EH (cell line): ENCODE results near the gene FLOT2.
"Not testable (repeated sequence)": the region's sequence is repeated elsewhere in the genome, so short reads cannot be mapped to it uniquely, and the experiment has no call there.

Source experiments
- DNase-seq: peaks from one replicate; pipeline ENCODE4 v3.0.0-alpha.2; 2015; ENCODE audit warnings: low read depth

FLOT2 gene

DNA sequence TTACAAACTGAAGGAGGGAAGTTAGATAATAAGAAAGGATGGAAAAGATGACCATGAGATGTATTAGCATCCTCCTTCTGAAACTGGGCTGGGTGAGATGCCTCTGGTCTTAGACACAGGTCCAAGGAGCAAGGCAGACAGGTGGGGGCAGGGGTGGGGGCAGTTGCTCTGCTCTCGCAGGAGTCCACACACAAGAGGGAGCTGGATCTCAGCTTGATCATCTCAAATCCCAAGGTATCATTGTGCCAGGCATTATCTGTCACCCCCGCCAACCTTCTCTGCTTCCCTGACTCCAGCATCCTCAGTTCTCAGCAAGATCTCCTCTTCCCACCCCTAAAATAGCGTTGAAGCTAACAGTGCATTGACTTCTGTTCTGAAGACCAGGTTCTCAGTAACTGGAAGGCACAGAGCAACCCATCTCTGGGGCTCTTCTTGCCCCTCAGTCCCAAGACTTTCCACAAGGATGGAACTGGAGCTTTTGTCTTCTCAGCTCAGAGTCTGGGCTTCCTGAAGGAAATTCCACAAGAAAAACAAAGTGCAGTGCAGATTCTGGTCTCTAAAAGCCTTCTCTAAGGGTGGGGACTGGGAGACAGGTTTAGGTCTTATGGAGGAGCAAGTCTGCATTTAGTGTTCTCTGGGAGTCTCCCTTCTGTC, 1.6 kb downstream of the FLOT2 start:
- DNase-seq = no peak

DNA sequence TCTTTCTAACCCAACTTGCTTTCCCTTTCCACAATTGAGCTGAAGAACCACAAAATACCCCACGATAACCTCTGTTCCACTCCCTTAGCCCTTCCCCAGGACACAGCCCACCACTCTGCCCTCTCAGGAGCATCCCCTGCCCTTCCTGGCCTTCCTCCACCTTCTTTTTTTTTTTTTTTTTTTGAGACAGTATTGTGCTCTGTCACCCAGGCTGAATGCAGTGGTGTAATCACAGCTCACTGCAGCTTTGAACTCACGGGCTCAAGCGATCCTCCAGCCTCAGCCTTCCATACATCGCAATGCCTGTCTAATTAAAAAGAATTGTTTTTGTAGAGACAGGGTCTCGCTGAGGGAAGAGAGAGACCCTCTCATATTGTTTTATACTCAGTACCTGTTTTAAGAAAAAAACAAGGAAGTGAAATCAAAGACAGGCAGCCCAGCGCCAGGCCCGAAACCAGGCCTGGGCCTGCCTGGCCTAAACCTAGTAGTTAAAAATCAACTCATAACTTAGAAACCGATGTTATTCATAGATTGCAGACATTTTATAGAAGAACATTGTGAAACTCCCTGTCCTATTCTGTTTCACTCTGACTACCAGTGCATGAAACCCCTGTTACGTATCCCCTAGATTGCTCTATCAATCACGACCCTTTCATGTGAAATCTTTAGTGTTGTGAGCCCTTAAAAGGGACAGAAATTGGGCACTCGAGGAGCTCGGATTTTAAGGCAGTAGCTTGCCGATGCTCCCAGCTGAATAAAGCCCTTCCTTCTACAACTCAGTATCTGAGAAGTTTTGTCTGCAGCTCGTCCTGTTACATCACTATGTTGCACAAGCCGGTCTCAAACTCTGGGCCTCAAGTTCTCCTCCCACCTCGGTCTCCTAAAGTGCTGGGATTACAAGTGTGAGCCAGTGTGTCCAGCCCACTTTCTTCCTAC, 4.0 kb downstream of the FLOT2 start:
- DNase-seq = not testable (repeated sequence)

DNA sequence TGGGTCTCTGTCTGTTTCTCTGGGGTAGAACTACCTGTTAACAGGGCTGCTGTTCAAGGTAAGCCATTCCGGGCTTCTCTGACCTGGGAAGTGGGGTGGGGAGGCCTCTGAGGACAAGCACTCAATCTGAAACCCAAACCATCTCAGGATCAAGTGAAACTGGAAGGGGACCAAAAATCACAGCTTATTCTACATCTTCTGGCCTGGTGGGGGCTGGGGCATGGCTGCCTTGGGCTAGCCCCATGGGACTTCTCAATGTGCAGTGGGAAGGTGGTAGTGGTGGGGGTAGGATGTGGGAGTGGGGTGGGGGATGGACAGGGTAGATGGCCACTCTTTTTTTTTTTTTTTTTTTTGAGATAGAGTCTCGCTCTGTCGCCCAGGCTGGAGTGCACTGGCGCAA, 5.5 kb downstream of the FLOT2 start:
- DNase-seq = no peak

DNA sequence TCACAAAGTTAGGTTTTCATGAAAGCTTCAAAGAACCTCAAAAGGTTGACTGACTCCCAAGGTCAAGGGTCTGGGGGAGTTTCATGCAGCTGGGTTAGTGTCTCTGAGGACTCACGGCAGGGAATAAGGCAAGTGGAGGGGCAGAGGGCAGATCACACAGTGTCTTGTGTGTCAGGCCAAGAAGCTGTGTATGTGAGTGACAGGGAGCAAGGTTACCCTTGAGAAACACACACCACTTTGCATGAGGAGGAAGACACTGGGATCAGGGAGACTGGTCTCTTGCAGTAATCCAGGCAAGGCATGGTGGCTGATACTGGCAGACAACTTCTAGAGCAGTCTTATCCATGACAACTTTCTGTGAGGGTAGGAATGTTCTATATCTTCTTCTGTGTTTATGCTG, 6.3 kb downstream of the FLOT2 start:
- DNase-seq = no peak

DNA sequence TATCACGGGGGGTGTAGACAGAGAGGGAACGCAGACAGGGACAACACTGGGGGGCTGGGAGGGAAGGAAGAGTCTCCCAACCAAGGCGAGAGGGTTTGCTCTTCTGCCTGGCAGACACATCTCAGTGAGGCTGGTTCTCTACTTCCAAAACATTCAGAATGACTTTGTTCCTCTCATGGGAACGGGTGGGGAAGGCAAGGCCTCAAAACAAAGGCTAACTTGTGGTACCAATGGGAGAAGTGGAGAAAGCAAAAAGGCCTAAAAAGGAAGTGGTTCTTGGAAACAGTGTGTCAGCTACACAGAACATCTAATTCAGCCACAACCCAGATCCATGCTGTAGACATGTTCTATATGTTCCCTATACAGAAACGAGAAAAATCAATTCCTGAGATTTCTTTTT, 7.5 kb downstream of the FLOT2 start:
- no peak for DNase-seq

DNA sequence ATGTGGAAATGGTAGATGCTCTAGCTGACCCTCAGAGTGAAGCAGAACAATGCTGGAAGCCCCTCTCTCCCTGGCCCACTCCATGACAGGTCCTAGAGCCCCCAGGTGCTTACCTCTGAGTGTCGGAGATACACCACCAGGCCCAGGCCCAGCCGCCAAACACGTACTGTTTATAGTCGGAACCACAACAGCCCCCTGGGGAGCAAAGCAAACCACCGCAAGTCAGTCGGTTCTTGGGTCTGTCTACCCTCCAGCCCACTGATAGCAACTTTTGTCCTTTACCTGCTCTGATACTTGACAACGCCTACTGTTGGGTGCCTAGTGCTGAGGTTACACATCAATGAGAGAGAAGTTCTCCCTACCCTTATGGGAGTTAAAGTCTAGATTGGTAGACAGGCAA, 8.7 kb downstream of the FLOT2 start:
- DNase-seq = no peak

DNA sequence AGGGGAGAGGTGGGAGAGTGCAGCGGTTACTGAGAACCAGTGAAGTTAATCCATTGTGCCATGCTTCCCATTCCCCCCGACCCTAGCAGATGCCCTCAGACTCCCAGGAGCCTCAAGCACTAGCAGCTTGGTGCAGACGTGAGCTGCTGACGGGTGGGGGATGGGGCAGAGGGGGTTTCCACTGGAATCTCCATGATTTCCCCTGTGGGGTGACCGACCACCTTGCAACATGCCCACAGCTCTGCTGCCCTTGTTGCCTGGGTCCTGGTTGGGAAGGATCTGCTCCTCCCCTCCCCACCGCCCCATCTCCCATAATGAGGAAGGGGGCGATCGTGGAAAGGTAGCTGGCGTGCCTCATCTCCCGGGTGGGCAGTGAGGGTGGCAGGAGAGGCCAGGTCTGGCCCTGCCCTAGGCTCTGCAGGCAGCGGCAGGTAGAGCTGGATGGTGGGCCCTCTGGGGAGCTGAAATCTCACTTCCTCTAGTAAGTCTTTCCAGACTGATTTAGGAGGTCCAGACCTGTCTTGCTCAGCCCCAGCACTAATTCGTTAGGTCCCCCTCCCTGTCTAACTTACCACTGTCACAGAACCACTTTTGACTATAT, 9.6 kb downstream of the FLOT2 start:
- DNase-seq = no peak

DNA sequence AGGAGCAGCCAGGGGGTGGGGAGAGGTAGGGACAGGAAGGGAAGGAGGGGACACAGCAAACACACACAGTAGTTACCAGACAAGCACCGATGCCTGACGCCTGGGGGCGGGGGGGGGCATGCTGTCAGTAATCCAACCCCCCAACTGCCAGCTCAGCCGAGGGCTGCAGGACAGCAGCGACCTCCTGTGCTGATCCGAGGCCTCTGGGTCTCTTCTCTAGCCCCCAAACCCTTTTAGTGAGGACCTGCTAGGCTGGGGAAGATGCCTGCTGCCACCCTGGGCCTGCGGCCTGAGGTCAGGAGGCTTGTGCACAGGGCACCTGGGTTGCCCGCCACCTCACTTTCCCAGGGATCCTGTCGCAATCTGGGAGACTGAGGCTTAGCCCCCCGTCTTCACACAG, 11.6 kb downstream of the FLOT2 start:
- no peak for DNase-seq

DNA sequence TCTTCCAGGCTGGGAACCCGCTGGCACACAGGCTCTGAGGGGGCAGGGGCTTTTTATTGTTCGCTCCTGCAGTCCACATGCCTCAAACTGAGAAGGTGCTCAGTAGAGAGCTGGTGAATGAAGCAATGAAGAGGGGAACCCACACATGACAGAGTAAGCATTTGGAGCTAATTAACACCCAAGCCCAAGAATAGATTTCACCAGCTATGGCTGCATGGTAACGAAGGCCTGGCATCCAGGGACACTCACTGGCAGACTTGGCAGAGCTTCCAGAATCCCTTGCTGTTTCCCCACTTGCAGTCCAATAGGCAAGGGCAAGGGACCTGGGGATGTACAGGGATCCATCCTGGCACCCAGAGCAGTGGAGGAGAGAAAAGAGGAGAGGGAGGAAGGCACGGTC, 12.2 kb downstream of the FLOT2 start:
- no peak for DNase-seq

DNA sequence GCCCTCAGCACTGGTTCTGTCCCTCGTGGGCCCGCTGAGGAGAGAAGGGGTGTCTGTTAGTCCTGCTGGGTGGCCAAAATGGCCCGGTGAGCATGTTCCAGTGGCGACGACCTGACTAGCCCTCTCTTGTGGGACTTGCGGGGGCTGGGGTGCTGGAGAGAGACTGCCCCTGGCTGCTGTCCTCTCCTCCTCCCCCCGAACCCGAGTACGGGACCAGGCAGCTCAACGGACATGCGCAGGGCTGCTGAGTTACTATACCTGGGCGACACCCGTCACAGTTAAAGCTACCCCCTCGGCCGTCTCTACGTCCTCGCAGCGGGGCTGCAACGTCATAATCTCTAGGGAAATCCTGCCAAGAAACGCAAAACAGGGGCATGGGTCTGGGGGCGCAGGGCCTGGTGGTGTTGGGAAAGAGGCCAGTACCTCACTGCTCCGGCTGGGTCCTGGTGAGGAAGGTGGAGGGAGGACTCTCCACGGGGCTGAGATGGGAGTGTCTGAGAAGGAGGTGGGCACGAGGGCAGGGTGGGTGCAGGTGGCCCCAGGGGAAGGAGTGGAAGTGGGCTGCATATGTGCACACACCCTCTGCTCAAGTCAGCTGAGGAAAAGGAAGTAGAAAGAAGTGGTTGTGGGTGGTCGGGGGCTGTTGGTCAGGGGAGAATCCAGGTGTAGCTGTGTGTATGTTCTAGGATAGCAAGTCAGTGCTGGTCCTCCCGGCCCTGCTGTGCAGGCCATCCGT, 13.4 kb downstream of the FLOT2 start:
- DNase-seq = no peak

DNA sequence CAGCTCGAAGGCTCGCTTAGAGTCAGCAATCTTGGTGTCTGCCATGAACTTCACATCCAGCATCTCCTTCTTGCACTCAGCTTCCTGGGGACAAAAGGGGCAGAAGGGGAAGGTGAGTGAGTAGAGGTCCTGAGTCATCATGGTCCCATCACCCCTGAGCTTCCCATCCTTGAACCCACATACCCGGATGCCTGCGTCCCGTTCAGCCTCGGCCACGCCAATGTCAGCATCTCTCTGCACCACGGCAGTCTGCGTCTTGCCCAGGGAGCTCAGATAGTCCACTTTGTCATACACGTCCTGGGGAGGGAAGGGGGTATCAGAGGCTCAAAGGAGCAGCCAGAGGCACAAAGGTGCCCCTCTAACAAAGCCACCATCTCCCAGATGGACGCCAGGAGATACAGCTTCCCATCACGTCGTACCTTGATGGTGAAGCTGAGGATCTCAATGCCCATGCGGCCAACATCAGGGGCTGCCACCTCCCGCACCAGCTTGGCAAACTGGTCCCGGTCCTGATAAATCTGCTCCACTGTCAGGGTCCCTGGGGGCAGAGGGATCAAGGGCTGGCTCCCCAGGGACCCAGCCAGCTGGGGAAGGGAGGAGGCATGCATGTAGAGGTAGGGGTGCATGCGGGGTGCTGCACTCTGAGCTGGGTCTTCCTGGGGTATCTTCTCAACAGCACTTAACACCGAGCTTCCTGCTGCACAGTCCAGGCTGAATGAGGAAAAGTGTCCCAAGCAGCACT, 15.2 kb downstream of the FLOT2 start:
- no peak for DNase-seq

DNA sequence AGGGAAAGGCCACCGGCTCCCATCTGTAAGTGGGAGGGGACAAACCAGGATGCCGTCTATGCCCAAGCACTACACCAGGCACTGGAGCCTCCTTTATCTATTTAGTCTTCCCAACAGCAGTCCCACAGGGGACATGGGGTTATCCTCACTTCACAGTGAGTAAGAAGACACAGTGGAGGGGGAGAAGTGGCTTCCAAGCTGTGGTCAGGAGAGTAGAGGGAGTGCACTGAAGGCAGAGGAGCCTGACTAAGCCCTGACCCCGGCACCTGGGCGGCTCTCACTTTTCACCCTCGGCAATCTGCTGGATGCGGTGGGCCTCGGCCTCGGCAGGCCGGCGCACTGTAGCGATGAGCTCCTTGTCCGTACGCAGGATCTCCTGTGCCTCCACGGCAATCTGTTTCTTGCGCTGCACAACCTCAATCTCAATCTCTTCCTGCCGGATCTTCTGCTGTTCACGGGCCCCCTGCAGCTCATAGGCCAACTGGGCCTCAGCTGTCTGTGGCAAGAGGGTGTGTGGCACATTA, 15.9 kb downstream of the FLOT2 start:
- no peak for DNase-seq

DNA sequence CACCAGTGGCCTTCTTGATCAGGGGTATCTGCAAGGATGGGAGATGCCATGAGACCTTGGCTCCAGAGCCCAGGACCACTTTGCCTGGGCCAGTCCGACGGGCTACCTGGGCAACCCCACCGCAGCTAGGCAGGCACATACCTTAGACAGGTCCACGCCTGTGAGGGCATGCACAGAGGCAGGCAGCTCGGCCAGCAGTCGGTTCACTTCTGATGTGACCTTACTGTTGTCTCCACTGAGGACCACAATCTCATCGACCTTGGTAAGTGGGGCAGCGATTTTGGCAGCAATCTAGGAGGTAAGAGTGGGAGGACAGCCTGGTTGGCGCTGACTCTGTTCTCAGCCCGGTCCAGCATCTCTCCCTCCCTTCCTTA, 17.0 kb downstream of the FLOT2 start:
- DNase-seq = no peak

DNA sequence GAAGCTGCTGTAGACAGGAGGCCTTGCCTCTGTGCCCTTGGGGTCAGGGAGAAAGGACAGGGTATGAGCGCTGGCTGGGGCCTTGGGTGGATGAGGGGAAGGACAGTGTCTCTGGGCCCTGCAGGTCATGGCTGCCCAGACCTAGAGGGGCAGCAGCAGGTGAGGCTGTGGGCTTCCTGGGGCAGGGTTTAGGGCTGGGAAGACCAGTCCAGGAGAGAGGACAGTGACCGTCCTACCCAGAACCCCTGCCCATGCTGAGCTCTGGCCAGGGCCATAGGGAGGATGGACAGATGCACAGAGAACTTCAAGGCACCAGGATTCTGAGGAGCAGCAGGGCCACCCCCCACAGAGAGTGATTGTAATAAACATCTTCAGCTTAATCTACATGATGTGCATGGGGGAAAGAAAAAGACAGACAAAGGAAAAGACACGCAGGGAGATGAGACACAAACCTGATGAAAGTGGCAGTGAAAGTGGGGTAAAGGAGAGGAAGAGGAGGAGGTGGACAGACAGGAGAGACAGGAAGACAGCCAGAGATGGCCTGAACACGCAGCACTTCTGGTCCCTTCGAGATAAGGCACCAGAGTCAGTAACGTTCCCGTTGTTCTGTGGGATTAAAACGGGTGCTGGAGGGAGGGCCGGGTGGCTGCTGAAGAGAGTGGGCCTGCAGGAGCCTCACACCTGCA, 17.5 kb downstream of the FLOT2 start:
- DNase-seq = no peak

DNA sequence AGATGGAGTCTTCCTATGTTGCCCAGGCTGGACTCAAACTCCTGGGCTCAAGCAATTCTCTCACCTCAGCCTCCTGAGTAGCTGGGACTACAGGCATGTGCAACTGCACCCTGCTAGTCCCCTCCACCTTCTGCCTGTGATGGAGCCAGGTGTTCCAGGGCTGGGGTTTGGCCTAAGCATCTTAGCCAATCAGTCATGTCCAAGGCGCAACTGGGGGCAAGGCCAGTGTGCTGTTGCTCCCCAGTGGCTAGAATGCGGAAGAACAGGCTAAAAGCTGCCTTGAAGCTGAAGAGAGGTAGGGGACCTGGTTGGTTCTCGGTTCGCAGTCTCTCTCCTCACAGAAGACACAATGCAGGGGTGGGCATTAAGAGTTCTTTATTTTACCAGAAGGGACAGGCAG, 18.6 kb downstream of the FLOT2 start:
- peak; percentile 59 for DNase-seq

DNA sequence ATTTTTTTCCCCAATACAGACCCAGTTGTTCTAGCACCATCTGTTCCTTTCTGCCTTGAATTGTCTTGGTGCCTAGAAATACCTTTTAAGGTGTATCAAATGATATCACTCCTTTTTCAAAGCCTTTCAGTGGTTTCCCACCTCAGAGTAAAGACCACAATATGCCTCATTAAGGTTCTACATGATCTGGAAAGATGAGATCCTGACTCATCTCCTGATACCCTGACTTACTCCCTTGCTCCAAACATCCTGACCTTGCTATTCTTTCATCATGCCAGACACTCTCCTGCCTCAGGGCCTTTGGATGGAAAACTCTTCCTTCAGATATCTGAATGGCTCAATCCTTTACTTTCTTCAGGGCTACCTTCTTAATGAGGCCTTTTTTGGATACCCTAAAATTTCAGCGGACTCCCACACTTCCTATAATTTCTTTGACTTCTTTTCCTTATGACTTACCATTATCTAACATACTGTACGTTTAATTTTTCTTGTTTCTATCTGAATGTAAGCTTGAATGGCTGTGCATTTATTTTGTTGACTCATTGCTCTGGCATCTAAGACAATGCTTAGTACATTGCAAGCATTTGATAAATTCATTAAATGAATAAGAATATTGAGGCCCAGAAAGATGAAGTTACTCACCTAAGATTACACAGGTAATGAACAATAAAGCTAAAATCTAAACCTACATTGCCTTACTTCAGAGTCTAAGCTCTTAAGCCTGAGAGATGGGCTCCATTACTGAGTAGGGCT, 19.2 kb downstream of the FLOT2 start:
- DNase-seq = peak; percentile 17

DNA sequence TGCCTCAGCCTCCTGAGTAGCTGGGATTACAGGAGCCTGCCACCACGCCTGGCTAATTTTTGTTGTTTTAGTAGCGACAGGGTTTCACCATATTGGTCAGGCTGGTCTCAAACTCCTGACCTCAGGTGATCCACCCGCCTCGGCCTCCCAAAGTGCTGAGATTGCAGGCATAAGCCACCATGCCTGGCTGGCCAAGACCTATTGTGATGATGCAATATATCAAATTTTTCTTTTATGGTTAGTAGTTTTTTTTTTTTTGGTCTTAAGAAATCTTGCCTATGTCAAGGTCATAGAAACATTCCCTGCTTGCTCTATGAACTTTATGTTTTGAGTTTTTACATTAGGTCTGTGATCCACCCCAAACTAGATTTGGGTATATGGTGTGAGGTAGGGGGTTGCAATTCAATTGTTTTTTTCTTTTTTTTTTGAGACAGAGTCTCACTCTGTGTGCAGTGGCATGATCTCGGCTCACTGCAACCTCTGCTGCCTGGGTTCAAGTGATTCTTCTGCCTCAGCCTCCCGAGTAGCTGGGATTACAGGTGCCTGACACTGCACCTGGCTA, 20.3 kb downstream of the FLOT2 start:
- DNase-seq = not testable (repeated sequence)

DNA sequence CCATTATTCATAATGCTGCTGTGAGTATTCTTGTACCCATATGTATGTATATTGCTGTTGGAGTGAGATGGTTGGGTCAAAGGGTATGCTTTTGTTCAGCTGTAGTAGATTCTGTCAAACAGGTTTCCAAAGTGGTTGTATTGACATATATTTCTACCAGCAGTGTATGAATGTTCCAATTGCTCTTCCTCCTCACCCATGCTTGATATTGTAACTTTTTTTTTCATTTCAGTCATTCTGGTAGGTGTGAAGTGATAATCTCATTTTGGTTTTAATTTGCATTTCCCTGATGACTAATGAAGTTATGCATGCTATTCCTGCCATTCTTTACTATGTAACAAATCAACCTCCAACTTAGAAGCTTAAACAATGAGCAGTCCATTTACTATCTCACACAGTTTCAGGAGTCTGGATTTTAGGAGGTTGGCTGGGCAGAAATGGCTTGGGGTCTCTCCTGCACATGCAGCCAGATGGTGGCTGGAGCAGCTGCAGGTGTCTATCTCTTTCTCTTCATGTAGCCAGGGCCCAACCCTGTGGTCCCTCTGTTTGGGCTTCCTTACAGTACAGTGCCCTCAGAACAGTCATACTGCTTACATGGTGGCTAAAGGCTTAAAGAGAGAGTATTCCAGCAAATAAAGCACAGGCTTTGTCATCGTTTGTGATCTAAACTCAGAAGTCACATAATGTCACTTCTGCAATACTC, 21.5 kb downstream of the FLOT2 start:
- DNase-seq = no peak

DNA sequence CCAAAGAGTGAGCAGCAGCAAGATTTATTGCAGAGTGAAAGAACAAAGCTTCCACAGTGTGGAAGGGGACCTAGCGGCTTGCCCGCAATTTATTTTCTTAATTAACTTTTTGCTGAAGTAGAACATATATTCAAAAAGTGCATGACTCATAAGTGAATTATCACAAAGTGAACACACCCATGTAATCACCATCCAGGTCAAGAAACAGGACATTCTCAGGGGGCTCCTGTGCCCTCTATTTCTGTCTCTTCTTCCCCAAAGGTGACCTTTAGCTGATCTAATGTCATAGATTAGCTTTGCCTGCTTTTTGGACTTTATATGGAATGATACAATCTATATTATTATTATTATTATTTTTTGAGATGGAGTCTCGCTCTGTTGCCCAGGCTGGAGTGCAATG, 22.8 kb downstream of the FLOT2 start:
- no peak for DNase-seq
